KG1 (cell line): Measurements from ENCODE around the gene RIIAD1.
"Not testable (repeated sequence)": the region's sequence is repeated elsewhere in the genome, so short reads cannot be mapped to it uniquely, and the experiment has no call there.

Source experiments
- DNase-seq: peaks from one replicate; lab custom pipeline; 2025; lab: John Stamatoyannopoulos, UW

RIIAD1 gene

DNA sequence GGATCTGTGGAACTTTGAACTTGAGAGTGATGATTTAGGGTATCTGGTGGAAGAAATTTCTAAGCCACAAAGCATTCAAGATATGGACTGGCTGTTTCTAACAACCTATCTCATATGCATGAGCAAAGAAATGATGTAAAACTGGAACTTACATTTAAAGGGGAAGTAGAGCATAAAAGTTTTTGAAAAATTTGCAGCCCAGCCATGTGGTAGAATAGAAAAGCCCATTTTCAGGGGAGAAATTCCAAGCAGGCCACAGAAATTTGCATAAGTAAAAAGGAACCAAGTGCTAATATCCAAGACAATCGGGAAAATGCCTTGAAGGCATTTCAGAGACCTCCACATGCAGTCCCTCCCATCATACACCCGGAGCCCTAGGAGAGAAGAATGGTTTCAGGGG, 15.7 kb downstream of the RIIAD1 start:
- DNase-seq, result no peak

DNA sequence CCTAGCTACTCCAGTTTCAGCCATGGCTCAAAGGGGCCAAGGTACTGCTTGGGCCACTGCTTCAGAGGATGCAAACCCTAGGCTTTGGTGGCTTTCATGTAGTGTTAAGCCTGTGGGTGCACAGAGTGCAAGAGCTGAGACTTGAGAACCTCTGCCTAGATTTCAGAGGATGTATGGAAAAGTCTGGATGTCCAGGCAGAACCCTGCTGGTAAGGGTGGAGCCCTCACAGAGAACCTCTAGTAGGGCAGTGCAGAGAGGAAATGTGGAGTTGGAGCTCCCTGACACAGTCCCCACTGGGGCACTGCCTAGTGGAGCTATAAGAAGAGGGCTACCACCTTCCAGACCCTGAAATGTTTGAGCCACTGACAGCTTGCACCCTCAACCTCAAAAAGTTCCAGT, 16.2 kb downstream of the RIIAD1 start:
- DNase-seq, result no peak

DNA sequence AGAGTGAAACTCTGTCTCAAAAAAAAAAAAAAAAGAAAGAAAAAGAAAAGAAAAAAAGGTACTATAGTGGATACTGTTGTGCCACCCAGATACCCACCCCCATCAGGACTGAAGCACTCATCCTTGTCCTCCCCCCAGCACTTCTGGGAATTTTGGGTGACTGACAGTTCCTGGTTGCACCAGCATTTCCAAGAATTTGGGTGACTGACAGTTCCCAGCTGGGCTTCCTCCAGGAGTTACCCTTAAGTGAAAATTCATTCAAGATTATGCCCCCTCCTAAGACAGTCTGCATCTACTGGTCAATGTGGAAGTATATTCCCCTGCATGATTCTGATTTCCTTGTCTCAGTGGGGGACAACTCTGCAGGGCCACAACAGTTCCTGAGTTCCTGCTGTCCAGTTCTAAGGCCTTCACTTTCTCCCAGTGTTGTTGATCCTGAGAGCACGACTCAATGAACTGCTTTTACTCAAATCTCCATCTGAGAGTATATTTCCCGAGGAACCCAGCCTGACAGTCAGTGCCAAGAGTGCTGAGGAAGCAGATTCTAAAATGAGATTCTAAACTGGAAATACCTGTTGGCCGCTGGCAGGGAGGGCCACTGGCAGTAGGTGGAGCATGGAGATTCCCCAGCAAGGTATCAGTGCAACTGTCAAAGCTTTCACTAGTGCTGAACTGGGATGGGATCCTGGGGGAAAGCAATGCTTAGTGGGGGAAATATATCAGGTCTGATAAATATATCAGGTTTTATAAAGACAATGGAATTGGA, 18.5 kb downstream of the RIIAD1 start:
- no peak for DNase-seq

DNA sequence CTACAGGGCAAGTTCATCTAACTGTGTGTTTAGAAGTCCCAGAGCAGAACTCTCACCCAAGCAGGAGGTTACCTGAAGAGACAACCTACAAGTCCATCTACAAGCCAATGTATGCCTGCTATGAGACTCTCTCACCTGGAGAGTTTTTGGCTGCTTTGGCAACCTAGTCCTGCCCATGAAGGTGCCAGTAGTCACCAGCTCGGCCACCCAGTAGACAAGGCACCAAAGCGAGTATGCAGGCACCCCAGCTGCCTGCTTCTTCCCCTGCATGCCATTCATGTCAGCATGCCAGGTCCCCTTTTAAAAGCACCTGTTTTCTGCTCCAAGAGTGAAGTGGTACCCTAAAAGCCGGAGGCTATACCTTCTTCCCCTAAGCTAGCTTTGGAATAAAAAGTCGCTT, 20.2 kb downstream of the RIIAD1 start:
- no peak for DNase-seq

DNA sequence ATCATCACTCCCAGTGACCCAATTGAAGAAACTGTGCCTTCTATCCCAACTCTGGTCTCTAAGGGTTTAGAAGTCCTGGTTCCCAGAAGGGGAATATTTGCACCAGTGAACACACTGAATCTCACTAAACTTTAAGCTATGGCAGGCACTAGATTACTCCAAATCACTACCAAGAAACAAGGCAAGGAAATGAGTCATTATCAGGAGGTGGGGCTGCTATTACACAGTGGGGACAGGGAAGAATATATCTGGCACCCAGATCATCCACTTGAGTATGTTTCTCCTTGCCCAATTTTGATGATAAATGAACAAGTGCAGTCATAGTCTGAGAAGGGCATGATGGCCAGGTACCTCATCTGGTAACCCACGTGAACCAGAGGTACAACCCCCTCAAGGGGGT, 35.0 kb downstream of the RIIAD1 start:
- no peak for DNase-seq

DNA sequence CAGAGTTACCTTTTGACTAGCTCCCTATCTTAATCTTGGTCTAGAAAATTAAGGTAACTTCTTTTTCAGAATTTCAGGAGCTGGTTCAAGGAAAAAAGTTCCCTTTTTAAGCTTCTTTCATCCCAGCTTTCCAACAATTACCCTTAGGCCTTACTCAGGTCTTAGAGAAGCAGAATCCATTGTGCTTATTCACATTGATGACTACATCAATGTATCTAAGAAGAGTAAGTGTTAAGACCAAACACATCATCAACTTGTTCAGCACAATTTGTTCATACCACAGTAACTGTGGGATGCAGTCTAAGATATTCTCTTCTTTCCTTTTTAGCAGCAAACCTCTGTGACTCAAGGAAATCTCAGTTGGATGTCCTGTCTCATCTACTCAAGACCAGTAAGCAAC, 37.9 kb downstream of the RIIAD1 start:
- DNase-seq, result no peak

DNA sequence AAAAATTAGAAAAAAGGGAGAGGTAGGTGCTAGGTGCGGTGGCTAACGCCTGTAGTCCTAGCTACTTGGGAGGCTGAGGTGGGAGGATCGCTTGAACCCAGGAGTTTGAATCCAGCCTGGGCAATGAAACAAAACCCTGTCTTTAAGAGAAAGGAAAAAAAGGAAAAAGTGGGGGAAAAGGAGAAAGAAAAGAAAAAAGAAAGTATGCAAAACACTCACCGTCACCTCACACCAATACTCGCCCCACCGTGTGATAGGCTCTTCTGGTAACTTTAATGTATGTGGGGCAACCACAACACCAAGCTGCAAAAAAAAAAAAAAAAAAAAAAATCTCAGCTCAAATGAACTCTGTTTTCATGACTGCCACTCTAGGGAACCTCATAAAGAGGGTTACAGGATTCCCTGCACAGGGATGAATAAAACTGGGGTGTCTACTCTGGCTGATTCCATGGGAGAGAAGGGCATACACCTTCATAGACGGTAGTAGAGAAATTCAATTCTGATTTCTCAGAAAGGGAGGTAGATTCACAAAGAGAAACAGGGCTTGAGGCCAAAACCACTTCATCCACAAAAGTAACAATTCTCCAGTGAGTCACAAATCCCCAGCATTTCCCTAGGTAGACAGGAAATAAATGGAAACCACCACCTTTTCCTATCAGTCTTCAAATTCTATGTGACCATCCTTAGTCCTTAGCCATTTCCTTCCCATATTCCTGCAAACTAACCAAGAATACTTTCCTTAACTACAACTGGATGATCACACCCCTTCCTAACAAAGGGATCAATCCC, 39.5 kb downstream of the RIIAD1 start:
- DNase-seq, result no peak

DNA sequence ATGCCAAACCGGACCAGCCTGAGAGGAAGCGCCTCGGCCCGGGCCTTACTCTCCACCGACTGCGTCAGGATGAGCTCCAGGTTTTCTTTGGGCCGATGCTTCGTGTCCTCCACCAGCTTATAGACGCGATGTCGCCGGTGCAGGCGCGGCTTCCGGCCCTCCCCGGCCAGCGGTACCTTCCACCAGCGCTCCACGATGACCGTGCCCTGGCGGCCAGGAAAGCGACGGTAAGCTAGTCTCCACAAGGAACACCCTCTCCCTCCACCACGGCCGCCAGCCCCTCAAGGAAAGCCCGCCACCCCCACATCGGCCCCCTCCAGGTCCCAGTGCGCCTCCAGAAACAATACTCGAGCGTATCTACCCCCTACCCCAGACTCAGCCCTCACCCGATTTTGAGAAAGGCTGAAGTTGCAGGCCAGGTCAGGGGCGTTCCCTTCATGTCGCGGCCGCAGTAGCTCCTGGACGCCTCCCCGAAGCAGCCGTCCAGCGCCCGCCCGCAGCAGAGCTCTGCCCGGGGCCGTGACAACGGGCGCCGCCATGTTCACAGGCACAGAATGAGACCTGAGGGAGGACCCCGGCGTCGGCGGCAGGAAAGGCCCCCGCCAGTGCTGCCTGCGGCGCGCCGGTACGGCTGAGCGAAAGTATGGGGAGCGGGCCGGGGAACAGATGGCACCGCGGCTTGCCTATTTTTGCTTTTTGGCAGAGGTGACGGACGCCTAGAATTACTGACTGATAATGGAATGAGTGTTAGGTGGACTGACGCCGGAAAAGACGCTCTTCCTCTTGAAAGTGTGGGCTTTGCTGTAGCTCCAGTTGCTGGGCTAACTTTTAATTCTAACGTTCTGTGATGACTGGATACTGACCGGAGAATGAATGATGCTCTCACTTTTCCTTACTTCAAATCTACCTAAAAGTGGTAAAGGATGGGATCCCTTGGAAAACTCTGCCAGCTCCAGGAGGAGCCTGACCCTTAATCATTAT, 41.9 kb downstream of the RIIAD1 start, which contains the start of gene MRPL9:
TSS of gene MRPL9 (minus strand) at position 556 of the 981 bp plus-strand sequence. CDS start at position 539, 17 bp downstream.
- peak; percentile 61 for DNase-seq

DNA sequence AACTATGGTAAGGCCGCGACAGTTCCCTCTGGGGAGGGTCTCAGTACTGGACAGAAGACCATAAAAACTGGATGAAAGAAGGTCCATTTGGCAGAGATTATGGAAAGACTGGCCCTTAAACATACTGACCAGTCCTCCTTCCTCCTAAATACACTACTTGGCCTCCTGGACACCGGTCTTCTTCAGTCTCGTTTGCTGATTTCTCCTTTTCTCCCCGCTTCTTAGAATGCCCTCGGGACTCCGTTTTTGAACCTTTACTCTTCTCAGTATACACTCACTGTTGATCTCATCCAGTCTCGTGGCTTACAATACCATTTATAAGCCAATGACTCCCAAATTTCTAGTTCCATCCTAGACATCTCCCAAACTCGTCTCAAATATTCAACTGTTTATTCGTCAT, 42.7 kb downstream of the RIIAD1 start:
- no peak for DNase-seq

DNA sequence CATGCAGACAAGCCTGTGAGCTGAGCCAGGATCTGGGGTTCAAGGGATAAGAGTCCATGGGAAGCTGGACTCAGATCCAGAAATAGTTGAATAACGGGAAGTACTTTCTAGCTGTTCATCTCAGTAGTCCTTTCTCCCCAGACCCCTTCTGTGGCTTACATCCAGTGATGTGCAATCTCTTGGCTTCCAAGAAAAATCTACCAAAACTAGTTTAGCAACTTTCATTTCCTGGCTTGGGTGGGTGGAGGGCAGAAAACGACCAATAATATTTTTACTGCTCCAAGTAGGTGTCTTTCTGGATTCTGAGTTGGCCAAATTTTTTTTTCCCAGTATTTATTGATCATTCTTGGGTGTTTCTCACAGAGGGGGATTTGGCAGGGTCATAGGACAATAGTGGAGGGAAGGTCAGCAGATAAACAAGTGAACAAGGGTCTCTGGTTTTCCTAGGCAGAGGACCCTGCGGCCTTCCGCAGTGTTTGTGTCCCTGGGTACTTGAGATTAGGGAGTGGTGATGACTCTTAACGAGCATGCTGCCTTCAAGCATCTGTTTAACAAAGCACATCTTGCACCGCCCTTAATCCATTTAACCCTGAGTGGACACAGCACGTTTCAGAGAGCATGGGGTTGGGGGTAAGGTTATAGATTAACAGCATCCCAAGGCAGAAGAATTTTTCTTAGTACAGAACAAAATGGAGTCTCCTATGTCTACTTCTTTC, 47.2 kb downstream of the RIIAD1 start:
- not testable (repeated sequence) for DNase-seq

DNA sequence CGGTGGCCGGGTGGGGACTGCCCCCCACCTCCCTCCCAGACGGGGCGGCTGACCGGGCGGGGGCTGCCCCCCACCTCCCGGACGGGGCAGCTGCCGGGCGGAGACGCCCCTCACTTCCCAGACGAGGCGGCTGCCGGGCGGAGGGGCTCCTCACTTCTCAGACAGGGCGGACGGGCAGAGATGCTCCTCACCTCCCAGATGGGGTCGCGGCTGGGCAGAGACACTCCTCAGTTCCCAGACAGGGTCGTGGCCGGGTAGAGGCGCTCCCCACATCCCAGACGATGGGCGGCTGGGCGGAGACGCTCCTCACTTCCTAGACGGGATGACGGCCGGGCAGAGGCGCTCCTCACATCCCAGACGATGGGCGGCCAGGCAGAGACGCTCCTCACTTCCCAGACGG, 47.9 kb downstream of the RIIAD1 start:
- not testable (repeated sequence) for DNase-seq

DNA sequence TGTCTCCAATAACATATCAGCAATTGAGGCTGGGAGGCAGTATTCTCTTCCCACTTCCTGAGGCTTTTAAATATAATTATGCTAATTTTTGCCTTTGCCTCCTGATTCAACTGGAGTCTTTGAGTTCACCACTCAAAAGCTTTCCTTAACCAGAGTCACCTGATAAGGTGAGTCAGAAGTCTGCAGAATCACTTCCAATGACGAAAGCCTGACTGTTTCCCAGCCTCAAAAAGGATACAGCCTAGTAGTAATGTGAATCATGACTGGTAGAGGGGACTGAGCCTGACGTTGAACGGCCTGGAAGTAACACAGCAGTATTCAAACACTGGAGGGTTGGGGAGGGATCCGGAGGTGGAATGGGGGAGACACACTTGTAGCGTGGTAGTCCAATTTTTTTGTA, 52.4 kb downstream of the RIIAD1 start:
- no peak for DNase-seq

DNA sequence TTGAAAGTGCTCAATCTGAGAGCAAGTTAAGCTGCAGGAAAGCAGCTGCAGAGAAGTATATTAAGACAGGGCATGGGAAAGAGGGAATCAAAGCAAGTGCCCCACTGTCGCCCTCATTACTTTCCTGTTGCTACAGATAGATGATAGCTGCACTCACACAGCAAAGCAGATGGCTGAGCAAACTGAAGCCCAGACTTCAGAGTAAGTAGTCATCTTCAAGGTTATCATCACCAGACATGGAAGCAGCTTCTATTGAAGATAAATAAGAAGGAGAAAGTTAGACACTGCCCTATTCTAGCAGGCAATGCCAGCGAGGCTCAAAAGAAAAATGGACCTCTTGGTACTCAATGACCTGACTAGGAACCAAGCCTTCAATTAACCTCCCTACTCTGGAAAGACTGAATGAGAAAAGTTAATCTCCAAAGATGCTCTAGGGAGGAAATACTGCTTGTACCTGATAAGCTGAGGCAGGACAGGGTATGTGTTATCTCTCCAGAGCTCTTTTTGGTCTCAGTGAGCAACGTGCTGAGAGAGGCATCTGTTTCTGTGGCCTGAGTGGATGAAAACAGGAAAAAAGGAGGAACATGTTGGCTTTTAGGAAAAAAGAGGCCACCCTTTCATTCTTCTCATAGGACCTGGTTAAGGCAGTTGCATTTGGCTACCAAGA, 53.1 kb downstream of the RIIAD1 start:
- no peak for DNase-seq

DNA sequence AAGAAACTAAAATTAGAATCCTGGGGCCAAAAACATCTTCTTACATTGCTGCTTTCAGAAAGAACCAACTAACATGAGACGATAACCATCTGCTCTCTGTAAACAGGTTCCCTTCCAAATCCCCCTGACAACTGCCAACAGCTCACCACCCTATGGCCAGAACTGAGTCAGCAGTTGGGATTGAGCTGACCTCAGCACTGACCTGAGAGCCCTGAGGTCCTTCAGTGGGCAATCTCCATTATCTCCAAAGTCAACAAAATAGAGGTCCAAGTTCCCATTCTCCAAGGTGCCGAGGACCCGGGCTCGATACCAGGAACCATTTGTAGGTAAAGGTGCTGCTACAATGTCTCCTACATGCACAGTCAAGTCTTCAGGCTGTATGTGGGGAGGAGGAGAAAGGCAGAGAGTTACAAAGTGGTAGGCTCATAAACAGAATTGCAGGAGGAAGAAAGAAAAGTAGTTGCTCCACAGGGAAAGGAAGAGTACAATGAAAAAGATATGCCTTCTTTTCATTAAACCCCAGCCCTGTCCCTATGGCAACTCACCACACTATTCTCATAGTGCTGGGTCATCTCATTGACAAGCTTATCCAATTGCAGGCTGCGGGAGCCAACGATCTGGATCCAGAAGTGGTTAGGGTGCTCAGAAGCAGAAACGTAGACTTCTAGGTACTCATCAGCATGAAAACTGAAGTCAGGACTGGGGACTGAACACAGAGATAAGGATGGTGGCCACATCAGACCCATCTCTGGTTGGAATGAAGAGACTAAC, 54.8 kb downstream of the RIIAD1 start:
- DNase-seq, result no peak

DNA sequence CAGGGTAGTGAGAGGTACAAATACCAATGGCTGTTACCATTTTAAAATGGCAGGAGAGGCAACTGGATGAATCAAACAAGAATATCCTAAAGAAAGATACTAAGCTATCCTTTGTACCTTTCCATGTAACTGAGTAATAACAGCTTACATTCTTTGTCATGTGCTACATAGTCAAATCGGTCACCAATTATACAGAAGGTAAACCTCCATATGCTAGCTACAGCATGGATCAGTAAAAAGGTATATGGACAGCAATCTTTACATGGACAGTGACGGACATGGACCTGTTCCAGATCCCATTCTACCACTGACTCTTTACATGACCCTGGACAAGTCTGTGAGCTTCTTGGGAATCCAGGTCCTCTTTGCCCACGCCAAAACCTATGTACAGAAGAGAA, 55.3 kb downstream of the RIIAD1 start:
- DNase-seq, result no peak

DNA sequence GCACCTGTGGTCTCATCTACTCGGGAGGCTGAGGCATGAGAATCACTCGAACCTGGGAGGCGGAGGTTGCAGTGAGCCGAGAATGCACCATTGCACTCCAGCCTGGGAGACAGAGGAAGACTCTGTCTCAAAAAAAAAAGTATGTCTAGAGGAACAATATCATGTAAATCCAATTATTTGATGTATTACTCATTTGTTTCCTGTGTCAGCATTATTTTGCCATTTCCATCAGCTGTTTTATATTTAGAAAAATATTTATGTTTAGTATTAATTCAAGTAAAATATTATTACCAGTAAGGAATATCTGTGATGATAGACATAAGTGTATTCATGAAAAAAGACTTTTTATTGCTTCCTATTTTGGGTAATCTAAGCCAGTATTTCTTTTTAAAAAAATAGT, 56.0 kb downstream of the RIIAD1 start:
- no peak for DNase-seq
